ENCODE data around the gene TMEM63C.

TMEM63C gene

GRCh38 chr14:77200406-77200985 lies 18.9 kb downstream of the TMEM63C start:
- Histone ChIP-seq H3K4me1 (ENCODE audit: insufficient read depth, low read length, severe bottlenecking) (no peaks in the 10 kb centered on the region), H3K9me3 (ENCODE audit: low read length) (no peaks in the 10 kb centered on the region), H3K9ac (ENCODE audit: low read length) (no peak overlapping the region), H3K4me3 (ENCODE audit: low read depth, low read length, poor library complexity, severe bottlenecking) (no peak overlapping the region), H3K27ac (ENCODE audit: low read depth, low read length, poor library complexity, severe bottlenecking) (no peak overlapping the region), H3K27me3 (ENCODE audit: insufficient read depth, low read length) (no peaks in the 10 kb centered on the region), H4K20me1 (ENCODE audit: insufficient read depth, low read length) (no peaks in the 10 kb centered on the region), H3F3A (ENCODE audit: insufficient read depth, low read length) (no peaks in the 10 kb centered on the region), H3K79me2 (ENCODE audit: insufficient read depth, low read length) (no peaks in the 10 kb centered on the region), H2AFZ (ENCODE audit: low read length) (no peak overlapping the region), H3K36me3 (ENCODE audit: insufficient read depth, low read length) (no peaks in the 10 kb centered on the region), H3K4me2 (ENCODE audit: low read length) (no peak overlapping the region), H3K9me2 (ENCODE audit: low read depth, low read length) (no peaks in the 10 kb centered on the region)
- TF ChIP-seq EZH2 (IDR thresholded peaks at IDR 0.05; ENCODE audit: borderline replicate concordance, low read length) (no peak), CTCF (IDR thresholded peaks at IDR 0.05; ENCODE audit: low read length) (no peak)

GRCh38 chr14:77201696-77202095 lies 20.1 kb downstream of the TMEM63C start:
- Histone ChIP-seq H3K9me3 (ENCODE audit: low read length) (no peaks in the 10 kb centered on the region), H3K4me1 (ENCODE audit: insufficient read depth, low read length, severe bottlenecking) (no peaks in the 10 kb centered on the region), H3K27me3 (ENCODE audit: insufficient read depth, low read length) (no peaks in the 10 kb centered on the region), H3K79me2 (ENCODE audit: insufficient read depth, low read length) (no peaks in the 10 kb centered on the region), H3K36me3 (ENCODE audit: insufficient read depth, low read length) (no peaks in the 10 kb centered on the region), H3F3A (ENCODE audit: insufficient read depth, low read length) (no peaks in the 10 kb centered on the region), H3K4me2 (ENCODE audit: low read length) (no peak overlapping the region), H4K20me1 (ENCODE audit: insufficient read depth, low read length) (no peaks in the 10 kb centered on the region), H2AFZ (ENCODE audit: low read length) (no peak overlapping the region), H3K9ac (ENCODE audit: low read length) (no peak overlapping the region), H3K4me3 (ENCODE audit: low read depth, low read length, poor library complexity, severe bottlenecking) (no peak overlapping the region), H3K27ac (ENCODE audit: low read depth, low read length, poor library complexity, severe bottlenecking) (no peak overlapping the region), H3K9me2 (ENCODE audit: low read depth, low read length) (no peaks in the 10 kb centered on the region)
- no peak for TF ChIP-seq EZH2 (IDR thresholded peaks at IDR 0.05; ENCODE audit: borderline replicate concordance, low read length)
- TF ChIP-seq CTCF (IDR thresholded peaks at IDR 0.05; ENCODE audit: low read length) = no peak

GRCh38 chr14:77203611-77204458 lies 22.2 kb downstream of the TMEM63C start:
- no peak overlapping the region for H3K9ac ChIP-seq (ENCODE audit: low read length)
- H3K9me2 ChIP-seq (ENCODE audit: low read depth, low read length) = no peaks in the 10 kb centered on the region
- no peaks in the 10 kb centered on the region for H3K4me1 ChIP-seq (ENCODE audit: insufficient read depth, low read length, severe bottlenecking)
- H3F3A ChIP-seq (ENCODE audit: insufficient read depth, low read length) = no peaks in the 10 kb centered on the region
- no peak overlapping the region for H3K27ac ChIP-seq (ENCODE audit: low read depth, low read length, poor library complexity, severe bottlenecking)
- no peak for TF ChIP-seq CTCF (IDR thresholded peaks at IDR 0.05; ENCODE audit: low read length)
- H3K27me3 ChIP-seq (ENCODE audit: insufficient read depth, low read length) = no peaks in the 10 kb centered on the region
- H4K20me1 ChIP-seq (ENCODE audit: insufficient read depth, low read length) = no peaks in the 10 kb centered on the region
- H3K36me3 ChIP-seq (ENCODE audit: insufficient read depth, low read length) = no peaks in the 10 kb centered on the region
- no peaks in the 10 kb centered on the region for H3K79me2 ChIP-seq (ENCODE audit: insufficient read depth, low read length)
- no peak overlapping the region for H3K4me3 ChIP-seq (ENCODE audit: low read depth, low read length, poor library complexity, severe bottlenecking)
- no peak overlapping the region for H3K4me2 ChIP-seq (ENCODE audit: low read length)
- H2AFZ ChIP-seq (ENCODE audit: low read length) = no peak overlapping the region
- no peaks in the 10 kb centered on the region for H3K9me3 ChIP-seq (ENCODE audit: low read length)

Data from OCI-LY1 (cell line).